ENCODE data around the gene CLSTN2.

DNA sequence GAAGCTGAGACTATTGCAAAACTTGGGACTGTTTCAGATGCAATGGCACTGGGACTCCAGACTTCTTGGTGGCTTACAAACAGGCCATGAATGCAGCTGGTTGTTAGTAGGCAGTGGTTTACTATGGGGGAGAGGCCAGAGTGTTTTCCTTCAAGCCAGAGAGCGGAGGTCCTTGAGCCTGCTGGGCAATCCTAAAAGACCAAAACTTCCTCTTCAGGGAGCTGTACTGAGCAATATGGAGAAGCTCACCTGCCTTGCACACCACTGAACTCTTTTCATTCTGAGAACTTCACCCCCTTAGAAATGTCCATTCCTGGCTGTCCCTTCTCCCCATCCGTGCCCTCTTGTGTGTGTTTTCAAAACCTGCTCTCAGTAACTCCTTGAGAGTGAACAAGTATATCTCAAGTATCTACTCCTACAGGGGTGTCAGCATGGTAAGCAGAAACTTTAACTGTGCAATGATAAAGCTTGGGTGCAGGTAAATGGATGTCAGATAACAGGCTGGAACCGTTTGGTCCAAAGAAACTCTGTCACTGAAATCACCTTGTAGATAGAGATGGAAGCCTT lies 213.9 kb downstream of the CLSTN2 start:
- TF ChIP-seq, protein P1, sequence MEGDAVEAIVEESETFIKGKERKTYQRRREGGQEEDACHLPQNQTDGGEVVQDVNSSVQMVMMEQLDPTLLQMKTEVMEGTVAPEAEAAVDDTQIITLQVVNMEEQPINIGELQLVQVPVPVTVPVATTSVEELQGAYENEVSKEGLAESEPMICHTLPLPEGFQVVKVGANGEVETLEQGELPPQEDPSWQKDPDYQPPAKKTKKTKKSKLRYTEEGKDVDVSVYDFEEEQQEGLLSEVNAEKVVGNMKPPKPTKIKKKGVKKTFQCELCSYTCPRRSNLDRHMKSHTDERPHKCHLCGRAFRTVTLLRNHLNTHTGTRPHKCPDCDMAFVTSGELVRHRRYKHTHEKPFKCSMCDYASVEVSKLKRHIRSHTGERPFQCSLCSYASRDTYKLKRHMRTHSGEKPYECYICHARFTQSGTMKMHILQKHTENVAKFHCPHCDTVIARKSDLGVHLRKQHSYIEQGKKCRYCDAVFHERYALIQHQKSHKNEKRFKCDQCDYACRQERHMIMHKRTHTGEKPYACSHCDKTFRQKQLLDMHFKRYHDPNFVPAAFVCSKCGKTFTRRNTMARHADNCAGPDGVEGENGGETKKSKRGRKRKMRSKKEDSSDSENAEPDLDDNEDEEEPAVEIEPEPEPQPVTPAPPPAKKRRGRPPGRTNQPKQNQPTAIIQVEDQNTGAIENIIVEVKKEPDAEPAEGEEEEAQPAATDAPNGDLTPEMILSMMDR (IDR thresholded peaks at IDR 0.05) = no peak
- no peak for TF ChIP-seq POLR2A (IDR thresholded peaks at IDR 0.05)

Measured in tibial nerve (tissue), 3 donors.